HK-2 (cell line): ENCODE results near the gene KRT80.
A peak's percentile ranks its signal among the peaks of the same experiment; 100 is the strongest.

Source experiments
- DNase-seq: peaks from one replicate; pipeline ENCODE4 v3.0.0-alpha.2; 2018; ENCODE audit not compliant: unreplicated experiment

KRT80 gene

DNA sequence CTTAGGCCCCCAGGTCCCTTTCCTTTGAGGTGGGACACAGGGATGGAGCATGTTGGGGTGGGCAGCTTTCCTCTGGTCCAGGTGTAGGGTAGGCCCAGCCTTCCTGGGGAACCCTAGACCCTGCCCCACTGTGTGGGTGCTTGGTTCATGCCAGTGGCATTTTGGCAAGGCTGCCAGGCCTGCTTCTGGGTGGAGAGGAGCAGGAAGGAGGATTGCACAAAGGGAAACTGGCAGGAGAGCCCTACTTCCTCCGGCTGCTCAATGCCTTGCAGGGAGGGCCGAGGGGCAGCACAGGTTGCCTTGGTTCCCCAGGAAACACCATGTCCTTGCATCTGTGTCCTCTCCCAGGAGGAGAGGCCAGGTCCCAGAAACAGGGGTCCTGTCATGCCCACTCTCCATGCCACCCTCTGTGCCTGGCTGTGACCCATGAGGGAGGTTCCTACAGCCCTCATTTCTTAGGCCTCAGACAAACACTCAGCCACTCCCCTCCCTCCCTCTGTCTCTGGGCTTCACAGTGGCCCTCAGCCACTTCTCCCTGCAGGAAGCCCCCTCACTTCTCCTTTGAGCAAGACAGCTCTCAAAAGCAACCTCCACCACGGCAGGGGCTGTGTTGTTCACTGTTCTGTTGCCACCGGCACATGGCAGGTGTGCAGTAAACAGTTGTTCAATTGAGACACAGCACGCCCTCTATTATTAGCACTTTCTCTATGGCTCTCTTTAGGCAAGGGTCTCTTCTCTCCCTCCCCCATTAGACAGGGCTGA lies 6.8 kb upstream of the KRT80 start:
- DNase-seq, result no peak

DNA sequence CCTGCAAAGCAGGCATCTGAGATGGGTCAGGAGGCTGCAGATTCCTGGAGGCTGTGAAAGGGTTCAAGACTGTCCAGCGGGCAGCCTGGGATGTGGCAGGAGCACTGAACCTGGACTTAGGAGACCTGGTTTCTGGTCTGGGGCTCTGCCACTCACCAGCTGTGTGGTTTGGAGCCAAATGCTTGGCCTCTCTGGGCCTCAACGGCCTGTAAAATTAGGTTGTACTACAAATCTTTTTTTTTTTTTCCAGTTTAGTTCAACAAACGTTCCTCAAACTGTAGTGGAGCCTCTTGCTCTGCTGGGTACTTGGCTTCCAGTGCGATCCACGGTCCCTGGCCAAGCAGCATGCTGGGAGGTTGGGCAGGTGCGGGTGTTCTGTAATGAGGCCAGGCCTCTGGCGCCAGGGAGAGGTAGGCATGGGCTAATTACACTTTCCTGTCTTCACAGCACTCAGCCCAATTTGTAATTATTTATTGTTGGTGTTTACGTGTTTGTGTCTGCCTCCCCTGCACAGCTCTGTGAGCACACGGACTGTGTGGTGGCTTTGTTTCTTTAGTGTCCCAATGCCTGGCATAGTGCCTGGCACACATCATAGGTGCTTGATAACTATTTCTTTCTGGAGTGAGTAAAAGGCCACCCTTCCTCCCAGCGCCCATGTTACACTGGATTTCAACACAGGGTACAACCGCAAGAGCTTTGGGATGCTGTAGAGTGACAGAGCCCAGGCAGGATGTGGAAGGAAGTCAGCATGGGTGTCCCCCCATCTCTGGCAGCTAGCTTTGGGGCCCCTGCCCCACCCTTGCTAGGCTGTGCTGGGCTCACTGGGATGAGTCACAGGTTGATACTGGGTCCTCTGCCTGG lies 5.8 kb upstream of the KRT80 start:
- no peak for DNase-seq

DNA sequence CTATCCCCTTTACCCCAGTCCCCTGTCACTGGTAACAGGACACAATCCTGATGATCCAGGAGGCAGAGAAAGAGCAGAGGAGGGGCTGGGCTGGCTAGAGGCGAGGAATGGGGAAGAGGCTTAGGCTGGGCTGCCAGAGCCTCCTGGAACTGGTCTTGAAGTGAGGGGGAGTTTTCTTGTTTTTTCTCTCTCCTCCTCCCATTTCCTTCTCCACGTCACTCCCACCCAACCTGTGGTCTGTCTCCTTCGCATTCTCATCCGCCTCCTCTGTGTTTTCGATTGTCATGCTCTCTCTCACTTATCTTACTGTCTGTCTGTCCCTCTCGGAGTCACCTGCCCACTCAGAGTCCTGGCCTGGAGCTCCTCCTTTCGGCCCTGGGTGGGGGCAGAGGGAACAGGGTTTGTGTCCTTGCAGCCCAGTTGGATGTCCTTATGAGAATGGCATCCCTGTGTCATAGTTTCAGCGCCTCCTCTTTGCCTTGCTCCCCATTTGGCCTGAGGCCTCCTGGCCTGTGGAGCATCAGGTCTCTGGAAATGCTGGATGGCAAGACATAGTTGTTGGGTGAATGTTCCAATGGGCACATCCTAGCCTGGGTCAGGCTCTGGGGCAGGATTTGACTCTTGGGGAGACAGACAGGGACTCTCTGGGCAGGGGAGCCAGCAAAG lies 3.4 kb upstream of the KRT80 start:
- no peak for DNase-seq

- no peak for DNase-seq
Measured at GRCh38 chr12:52193991-52194390, 2.2 kb upstream of the KRT80 start.

DNA sequence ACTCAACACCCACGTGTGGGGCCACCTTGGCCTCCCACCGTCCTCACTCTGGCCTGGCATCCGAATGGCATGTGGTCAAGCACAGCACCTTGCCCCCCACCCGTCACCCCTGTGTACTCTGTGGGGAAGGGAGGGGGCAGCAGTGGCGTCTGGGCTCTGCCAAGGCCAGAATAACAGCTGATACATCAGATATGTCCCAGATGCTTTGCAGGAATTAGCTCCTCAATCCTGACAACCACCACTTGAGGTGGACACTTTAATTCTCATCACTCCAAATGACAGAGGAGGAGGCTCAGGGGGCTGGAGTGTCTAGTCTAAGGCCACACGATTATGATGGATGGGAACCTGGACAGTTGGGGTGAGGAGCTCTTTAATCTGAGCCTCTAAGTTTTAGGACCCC lies 1.7 kb upstream of the KRT80 start:
- DNase-seq, result no peak

- peak; percentile 68 for DNase-seq
Measured at GRCh38 chr12:52190860-52191729, 719 bp downstream of the KRT80 start.

DNA sequence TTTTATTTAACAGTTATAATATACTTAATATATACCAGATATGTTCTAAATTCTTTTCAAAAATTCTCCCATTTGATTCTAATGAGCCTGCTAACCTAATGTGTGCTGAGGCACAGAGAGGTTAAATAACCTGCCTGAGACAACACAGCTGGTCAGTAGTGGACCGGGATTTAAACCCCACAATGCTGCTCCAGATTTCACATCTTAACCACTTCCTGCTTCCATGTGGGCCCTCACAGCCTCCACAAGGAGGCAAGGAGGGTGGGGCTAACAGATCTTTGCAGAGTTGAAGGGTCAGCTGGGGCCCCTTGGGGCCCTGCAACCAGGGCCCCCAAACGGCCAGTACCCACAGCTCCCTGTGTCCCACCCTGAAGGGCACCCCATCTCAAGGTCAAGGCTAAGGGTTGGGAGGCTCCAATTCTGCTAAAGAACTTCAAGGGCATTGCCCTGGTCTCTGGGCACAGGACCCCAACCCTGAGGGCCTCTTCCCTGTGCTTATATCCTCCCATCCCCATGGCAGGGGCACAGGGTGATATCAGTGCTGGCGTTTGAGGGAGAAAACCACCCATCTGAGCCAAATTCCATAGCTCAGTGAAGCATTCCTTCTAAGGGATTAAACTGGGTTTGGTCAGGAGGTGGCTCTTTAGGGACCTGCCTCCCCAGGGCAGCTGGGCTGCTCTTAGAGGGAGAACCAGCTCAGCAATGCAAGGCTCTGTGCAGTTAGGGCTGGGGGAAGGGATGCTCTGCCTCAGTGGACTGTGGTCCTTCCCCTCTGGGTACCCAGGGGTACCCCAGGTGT lies 2.2 kb downstream of the KRT80 start:
- DNase-seq, result peak; percentile 67

DNA sequence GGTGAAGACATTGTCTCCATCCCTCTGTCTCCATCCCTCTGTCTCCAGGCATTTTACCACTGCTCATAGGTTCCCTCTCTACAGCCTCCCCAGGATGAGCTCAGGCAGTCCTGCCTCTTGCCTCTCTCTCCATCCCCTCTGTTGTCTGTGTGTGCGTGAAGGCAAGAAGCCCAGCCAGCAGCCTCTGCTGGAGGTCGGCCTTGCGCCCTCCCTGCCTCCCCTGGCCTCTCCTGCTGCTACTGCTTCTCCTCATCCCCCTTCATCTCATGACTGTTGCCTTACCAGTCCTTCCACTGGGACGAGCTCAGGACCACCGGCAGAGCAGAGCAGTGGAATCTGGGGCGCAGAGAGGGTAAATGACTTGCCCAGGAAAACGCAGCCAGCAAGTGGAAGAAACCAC lies 3.2 kb downstream of the KRT80 start:
- no peak for DNase-seq

GRCh38 chr12:52187640-52188039 lies 4.2 kb downstream of the KRT80 start:
- no peak for DNase-seq

GRCh38 chr12:52187206-52187605 lies 4.6 kb downstream of the KRT80 start:
- DNase-seq, result no peak

DNA sequence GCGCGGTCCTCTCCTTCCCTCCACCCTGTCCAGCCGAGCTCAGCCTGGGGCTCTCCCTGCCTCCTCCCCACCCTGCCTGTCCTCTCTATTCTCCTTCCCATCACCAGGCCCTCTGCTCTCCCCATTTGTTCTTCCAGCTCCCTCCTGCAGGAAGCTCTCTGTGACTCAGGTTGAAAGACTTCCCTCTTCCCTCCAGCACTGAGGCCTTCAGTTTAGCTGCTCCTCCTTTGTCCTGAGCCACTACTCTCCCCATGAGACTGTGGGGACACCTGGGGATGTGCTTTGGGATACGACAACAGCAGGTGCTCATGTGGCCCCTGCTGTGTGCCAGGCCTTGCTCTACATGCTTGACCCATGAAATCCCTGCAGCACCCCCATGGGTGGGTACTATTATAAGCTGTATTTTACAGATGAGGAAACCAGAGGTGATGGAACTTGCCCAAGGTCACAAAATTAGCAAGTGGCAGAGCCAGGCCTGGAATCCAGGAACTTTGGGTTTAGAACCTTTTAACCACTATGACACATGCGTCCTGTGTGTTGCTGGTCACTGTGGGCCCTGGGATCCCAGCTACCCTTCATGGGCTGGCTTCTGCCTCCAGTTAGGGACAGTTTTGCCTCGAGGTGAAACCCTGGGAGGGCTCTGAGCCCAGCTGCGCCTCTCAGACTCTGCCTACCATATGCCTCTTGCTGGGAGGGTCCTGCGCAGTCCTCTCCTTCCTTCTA lies 5.5 kb downstream of the KRT80 start:
- DNase-seq, result peak; percentile 57

GRCh38 chr12:52185400-52185967 lies 6.3 kb downstream of the KRT80 start:
- DNase-seq, result no peak

DNA sequence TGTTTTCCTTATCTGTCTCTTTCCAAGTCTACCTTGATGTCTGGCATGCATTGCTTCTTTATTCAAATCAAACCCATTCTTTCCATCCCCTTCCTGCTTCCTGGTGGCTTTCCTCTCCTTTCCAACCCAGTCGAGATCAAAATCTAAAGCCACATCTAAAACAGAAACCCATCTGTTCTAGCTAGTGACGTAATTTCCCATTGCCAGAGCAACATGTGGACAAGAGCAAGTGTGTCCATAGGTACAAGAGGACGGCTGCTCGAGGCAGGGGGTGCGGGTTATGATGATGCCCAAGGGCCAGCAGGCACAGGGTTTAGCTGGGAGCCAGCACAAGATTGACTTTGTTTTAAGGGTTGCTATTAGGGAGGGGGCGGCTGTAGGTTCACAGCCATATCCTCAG lies 7.0 kb downstream of the KRT80 start:
- no peak for DNase-seq

- no peak for DNase-seq
Measured at GRCh38 chr12:52183971-52184370, 7.8 kb downstream of the KRT80 start.

DNA sequence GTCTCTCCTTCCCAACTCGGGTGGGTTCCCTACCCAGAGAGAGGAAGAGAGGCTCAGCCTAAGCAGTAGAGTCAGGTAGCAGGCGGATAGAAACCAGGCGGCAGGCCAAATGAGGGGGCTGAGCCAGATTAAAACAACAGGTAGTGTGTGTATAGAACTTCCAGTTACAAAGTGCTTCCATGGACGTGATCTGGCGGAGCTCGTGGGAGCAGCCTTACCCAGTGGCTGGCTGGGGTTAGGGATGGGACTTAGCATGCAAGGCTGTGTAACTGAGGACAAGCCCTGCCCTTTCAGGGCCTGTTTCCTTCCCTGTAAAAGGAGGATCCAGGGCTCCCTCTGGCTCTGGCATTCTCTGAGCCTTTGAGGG lies 8.3 kb downstream of the KRT80 start:
- DNase-seq, result no peak

DNA sequence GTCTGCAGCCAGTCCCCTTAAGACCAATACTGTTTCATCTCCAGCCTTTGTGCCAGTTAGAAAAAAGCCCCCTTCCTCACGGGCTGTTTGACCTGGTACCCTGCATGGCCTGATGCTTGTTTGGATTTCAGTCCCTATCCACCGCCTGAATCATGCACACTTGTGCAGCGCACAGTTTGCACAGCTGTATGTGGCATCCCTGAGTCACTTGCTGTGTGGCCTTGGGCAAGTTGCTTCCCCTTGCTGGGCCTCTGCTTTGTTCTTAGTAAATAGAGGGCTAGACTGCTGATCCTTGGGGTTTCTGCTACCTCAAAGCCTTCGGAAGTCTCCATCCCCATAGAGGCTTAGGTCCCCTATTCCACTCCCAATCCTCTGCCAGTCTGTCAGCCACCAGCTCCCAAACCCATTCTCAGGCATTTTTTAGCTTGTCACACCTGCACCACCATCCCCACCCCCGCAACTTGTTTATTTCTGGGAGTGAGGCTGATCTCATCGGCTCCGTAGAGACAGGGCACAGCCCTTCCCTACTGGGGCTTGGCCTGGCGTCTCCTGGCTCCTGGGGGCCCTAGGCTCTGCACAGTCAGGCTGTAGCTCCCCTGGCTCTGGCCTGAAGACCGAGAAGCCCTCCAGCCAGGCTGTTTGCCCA lies 8.8 kb downstream of the KRT80 start:
- DNase-seq, result no peak

DNA sequence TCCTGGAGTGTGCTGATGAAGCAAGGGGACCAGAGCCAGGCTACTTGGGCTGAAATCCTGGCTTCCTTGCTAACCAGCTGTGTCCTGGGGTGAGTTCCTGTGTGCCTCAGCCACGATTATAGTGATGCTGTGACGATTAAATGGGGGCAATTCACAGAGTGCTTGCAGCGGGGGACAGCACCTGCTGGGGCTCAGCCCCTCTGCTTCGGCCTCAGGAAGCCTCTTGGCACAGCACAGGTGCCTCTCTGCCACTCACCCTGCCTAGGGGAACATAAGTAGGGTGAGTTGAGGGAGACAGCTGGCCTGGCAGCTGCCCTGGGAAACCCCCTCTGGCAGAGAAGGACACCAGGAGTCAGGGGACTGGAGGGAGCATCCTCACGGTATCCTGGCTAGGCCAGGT lies 9.4 kb downstream of the KRT80 start:
- DNase-seq, result no peak

DNA sequence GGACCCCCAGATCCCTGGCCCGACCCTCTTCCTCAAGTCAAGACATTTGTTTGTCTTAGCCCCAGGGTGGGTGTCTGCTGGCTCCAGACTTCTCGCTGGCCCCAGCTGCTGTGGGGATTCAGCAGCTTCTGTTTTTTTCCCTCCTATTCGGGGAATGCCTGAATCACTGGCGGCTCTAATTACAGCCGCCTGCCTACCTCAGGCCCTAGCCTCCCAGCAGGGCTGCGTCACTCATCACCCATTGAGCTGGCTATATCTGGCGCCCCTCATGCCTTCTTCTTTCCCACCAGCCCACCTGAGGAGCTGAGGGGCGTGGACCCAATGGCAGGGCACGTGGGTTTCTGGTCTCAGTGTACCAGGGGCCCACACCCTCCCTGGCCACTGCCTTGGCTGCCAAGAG lies 10.1 kb downstream of the KRT80 start:
- DNase-seq, result no peak

DNA sequence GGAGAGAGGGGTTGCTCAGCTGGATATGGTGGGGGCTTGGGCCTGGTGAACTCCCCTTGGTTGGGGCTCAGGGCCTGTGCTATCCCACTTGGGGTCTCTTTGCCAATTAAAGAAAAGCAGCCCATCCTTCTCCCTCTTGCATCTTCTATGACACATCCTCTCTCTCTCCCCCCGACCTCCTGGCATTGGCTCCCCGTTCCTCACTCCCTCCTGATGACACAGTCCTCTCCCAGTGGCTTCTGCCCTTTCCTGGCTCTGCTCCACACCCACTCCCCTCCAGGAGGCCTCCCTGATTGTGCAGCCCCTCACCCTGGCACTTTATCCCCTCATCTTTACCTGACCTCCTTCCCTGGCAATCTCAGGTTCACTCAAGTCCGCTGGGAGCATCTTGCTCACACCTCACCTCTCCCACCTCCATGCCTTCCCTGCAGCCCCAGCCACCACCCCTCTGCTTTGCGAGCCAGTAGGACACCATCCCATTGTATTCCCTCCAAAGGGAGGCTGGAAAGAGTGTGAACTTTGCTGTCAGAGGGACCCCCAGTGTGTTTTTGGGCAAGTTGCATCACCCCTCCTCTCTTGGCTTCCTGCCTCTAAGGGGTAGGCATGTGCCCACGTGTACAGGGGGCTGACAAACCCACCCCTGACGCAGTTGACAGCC lies 10.7 kb downstream of the KRT80 start:
- no peak for DNase-seq
